Gastrocnemius medialis (tissue), 4 donors: Measurements from ENCODE around the gene FOXM1. TPM values are rescaled to one million over a fixed set of nuclear protein-coding genes. Genes with fewer than 3 reads are reported as not detected.
A peak's percentile ranks its signal among the peaks of the same experiment; 100 is the strongest.

Experiments used
- ATAC-seq, 2 donors: fragments of 150-250 bp; one replicate each; pipeline ENCODE4 v1.9.1; 2016
- DNase-seq, 2 donors: peaks; one replicate each; pipeline ENCODE4 v3.0.0-alpha.2; 2019
- H3K27ac ChIP-seq, 4 donors: fragments of 200-600 bp; sonication (generic); 1 replicate in 1 of 4; 2 replicates in 3 of 4; pipeline ENCODE4 v1.5.1; 2016 to 2018; ENCODE audit warnings: mild to moderate bottlenecking in 2 of 4, moderate library complexity in 1 of 4
- H3K27me3 ChIP-seq, 3 donors: fragments of 200-600 bp; sonication (generic) in 2 of 3; 1 replicate in 1 of 3; 2 replicates in 2 of 3; pipeline versions ENCODE4 v1.5.1 to v1.6.0; 2016 to 2019; ENCODE audit warnings: mild to moderate bottlenecking in 1 of 3, moderate library complexity in 1 of 3
- H3K36me3 ChIP-seq, 2 donors: fragments of 200-600 bp; sonication (generic) in 1 of 2; one replicate each; pipeline ENCODE4 v1.5.1; 2017 to 2018
- H3K4me1 ChIP-seq, 2 donors: fragments of 200-600 bp; sonication (generic) in 1 of 2; one replicate each; pipeline ENCODE4 v1.5.1; 2016 to 2017; ENCODE audit warnings: mild to moderate bottlenecking in 2 of 2
- H3K4me3 ChIP-seq, 4 donors: fragments of 200-600 bp; sonication (generic) in 3 of 4; 1 replicate in 1 of 4; 2 replicates in 3 of 4; pipeline ENCODE4 v1.5.1; 2016 to 2019; ENCODE audit warnings: mild to moderate bottlenecking in 2 of 4
- H3K9me3 ChIP-seq, 3 donors: fragments of 200-600 bp; sonication (generic) in 2 of 3; 1 replicate in 1 of 3; 2 replicates in 2 of 3; pipeline ENCODE4 v1.5.1; 2016 to 2019
- CTCF ChIP-seq, 5 experiments: fragments of 450-650 bp in 3 of 5; fragments of 200-600 bp in 2 of 5; sonication (generic) in 2 of 5; IDR thresholded peaks in 4 of 5; conservative IDR thresholded peaks in 1 of 5; 1 replicate in 4 of 5; 2 replicates in 1 of 5; pipeline ENCODE4 v1.5.1; 2016 to 2019; ENCODE audit warnings: antibody characterized with exemption in 5 of 5, mild to moderate bottlenecking in 3 of 5, moderate library complexity in 3 of 5
- POLR2A ChIP-seq, 2 donors: fragments of 450-650 bp; IDR thresholded peaks; one replicate each; pipeline ENCODE4 v1.6.1; 2017; ENCODE audit warnings: antibody characterized with exemption in 2 of 2, mild to moderate bottlenecking in 2 of 2, moderate library complexity in 2 of 2
- in situ Hi-C, 4 donors: fragments of 200-750 bp; cut with MboI; loops; one replicate each; pipeline versions ENCODE4 v1.15.0 to v1.8.0; 2017; ENCODE audit warnings: low sequenced_read_pairs in 4 of 4
- intact Hi-C: fragments of 100-400 bp; cut with DNase I; formaldehyde crosslinking; loops from one replicate; pipeline ENCODE4 v1.15.1; 2023; ENCODE audit warnings: low total_unique reads
- total RNA-seq, 4 donors: library from RNA; depleted of rRNA; stranded (reverse); fragments of >200 nt; gene quantifications; one replicate each; pipeline versions ENCODE4 v1.1.0 to v1.2.3, GENCODE V29; 2016

FOXM1 gene
- total RNA-seq, 4 donors from 2014 or later = 0.95 to 1.1 TPM; not detected in 2

GRCh38 chr12:2858334-2858733 is 18.6 kb downstream of the FOXM1 start:
- Histone ChIP-seq H3K4me3 (no peak overlapping the region), H3K36me3 (no peaks in the 10 kb centered on the region), H3K27me3 (no peaks in the 10 kb centered on the region), H3K9me3 (no peaks in the 10 kb centered on the region), H3K27ac (peak overlapping the region; percentile 73 to 78 (median 76)), H3K4me1 (peaks cover 13 to 20% of the 10 kb centered on the region in 2 donors)
- intact Hi-C loops = loop anchor here (10.0 kb wide), 1 partner anchor 186 kb away; no protein-coding TSS in a partner anchor
- DNase-seq (peak; percentile 52 to 75), ATAC-seq (peak; percentile 74 to 88)
- peak; percentile 27 to 49 for TF ChIP-seq POLR2A (IDR thresholded peaks at IDR 0.05)
- TF ChIP-seq CTCF (IDR thresholded peaks at IDR 0.05 in 4 of 5, conservative IDR thresholded peaks at IDR 0.05 in 1 of 5) = no peak
- in situ Hi-C loops = loop anchor here in 1 of 4 donors (10.0 kb wide), 1 partner anchor 176 kb away; no protein-coding TSS in a partner anchor

DNA sequence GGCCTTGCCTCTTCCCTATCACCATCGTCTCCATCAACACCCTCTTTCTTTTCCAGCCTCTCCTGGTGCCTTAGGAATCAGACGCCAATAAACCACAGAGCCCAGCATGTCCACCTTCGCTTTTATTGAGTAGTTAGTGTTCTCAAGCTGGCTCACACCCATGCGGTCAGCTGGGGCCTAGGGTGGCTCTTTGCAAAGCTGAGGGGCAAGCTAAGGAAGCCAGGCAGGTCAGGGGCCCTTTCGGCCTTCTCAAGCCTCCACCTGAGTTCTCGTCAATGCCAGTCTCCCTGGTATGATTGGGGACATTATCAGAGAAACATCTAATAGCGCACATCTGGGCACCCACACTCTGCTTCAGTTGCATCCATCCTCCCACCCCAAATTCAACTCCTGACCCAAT is 19.4 kb downstream of the FOXM1 start:
- in situ Hi-C loops (loop anchor here in 1 of 4 donors (10.0 kb wide), 1 partner anchor 177 kb away; no protein-coding TSS in a partner anchor), intact Hi-C loops (loop anchor here (10.0 kb wide), 1 partner anchor 187 kb away; no protein-coding TSS in a partner anchor)
- Histone ChIP-seq H3K4me3 (no peak overlapping the region), H3K27me3 (no peaks in the 10 kb centered on the region), H3K27ac (peak overlapping the region; percentile 73 to 78 (median 76)), H3K9me3 (no peaks in the 10 kb centered on the region), H3K4me1 (peaks cover 13 to 20% of the 10 kb centered on the region in 2 donors), H3K36me3 (no peaks in the 10 kb centered on the region)
- no peak for ATAC-seq
- no peak for TF ChIP-seq CTCF (IDR thresholded peaks at IDR 0.05 in 4 of 5, conservative IDR thresholded peaks at IDR 0.05 in 1 of 5)
- no peak for TF ChIP-seq POLR2A (IDR thresholded peaks at IDR 0.05)
- DNase-seq = no peak

DNA sequence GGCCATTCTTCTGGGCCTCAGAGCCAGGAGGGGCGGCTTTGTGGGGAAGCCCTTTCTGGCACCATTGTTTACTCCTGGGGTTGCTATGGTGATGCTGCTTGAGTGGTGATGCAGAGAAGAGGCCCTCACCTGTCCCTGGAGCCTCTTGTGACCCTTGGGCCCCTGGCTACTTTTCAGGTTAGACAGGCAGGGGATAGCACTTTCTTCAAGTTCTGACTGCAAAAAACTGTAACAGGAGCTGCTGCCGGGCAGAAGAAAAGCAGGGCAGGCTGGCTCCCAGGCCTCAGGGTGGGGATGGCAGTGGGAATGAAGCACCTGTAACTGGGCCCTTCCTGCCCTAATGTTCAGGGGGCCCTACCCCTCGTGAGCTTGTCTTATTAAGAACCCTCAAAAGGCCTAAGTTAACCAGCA is 19.9 kb downstream of the FOXM1 start, which contains the start of gene TEX52:
TEX52 (minus strand) TSS at position 19 of the 411 bp plus-strand sequence; CDS start at position 6, 13 bp downstream.
- intact Hi-C loops = loop anchor here (10.0 kb wide), 1 partner anchor 188 kb away; no protein-coding TSS in a partner anchor
- TF ChIP-seq CTCF (IDR thresholded peaks at IDR 0.05 in 4 of 5, conservative IDR thresholded peaks at IDR 0.05 in 1 of 5) = no peak
- TF ChIP-seq POLR2A (IDR thresholded peaks at IDR 0.05) = no peak
- Histone ChIP-seq H3K36me3 (no peaks in the 10 kb centered on the region), H3K4me1 (peaks cover 13 to 20% of the 10 kb centered on the region in 2 donors), H3K27ac (peak within 1 kb of the TSS; percentile 73 to 78 (median 76)), H3K4me3 (no peak within 1 kb of the TSS), H3K9me3 (no peaks in the 10 kb centered on the region), H3K27me3 (no peaks in the 10 kb centered on the region)
- DNase-seq = no peak
- no peak for ATAC-seq
- in situ Hi-C loops = loop anchor here in 1 of 4 donors (10.0 kb wide), 1 partner anchor 178 kb away; no protein-coding TSS in a partner anchor

DNA sequence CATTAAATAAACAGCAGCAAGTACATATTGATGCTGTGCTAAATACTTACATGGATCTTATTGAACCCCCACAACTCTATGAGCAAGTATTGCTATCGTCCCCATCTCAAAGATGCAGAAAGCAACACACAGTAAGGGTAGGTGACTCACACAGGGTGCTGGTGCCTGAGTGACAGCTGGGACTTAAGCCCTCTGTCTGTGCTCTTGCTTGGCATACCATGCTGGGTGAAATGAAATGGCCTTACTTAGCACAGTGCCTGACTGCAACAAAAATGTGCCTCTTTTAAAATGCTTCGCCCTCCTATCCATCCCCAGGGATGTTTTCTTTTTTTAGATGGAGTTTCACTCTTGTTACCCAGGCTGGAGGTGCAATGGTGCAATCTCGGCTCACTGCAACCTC is 20.9 kb downstream of the FOXM1 start:
- ATAC-seq = peak; percentile 51 to 57
- Histone ChIP-seq H3K27me3 (no peaks in the 10 kb centered on the region), H3K4me1 (peaks cover 13 to 20% of the 10 kb centered on the region in 2 donors), H3K9me3 (no peaks in the 10 kb centered on the region), H3K27ac (no peak overlapping the region), H3K36me3 (no peaks in the 10 kb centered on the region), H3K4me3 (no peak overlapping the region)
- TF ChIP-seq CTCF (IDR thresholded peaks at IDR 0.05 in 4 of 5, conservative IDR thresholded peaks at IDR 0.05 in 1 of 5) (no peak), POLR2A (IDR thresholded peaks at IDR 0.05) (no peak)
- in situ Hi-C loops (loop anchor here in 1 of 4 donors (10.0 kb wide), 1 partner anchor 179 kb away; no protein-coding TSS in a partner anchor), intact Hi-C loops (loop anchor here (10.0 kb wide), 1 partner anchor 189 kb away; no protein-coding TSS in a partner anchor)
- no peak for DNase-seq
